Esophagus muscularis mucosa (tissue), 4 donors: ENCODE results near the gene ASIC1.

Source experiments
- EP300 ChIP-seq: sonication (generic); formaldehyde crosslinking; IDR thresholded peaks from one replicate; pipeline ENCODE4 v1.6.1; 2017; ENCODE audit warnings: antibody characterized with exemption
- POLR2A ChIP-seq: fragments of 450-650 bp; IDR thresholded peaks from one replicate; pipeline ENCODE4 v1.6.1; 2017; ENCODE audit warnings: antibody characterized with exemption, moderate library complexity, mild to moderate bottlenecking, low read depth
- POLR2AphosphoS5 ChIP-seq, 2 donors: sonication (generic); formaldehyde crosslinking; IDR thresholded peaks; one replicate each; pipeline ENCODE4 v1.6.1; 2017; ENCODE audit warnings: antibody characterized with exemption in 2 of 2
- TF ChIP-seq, protein P1 (sequence below), 3 experiments: fragments of 200-600 bp in 2 of 3; fragments of 450-650 bp in 1 of 3; sonication (generic) in 2 of 3; IDR thresholded peaks; one replicate each; pipeline ENCODE4 v1.5.1; 2017 to 2019; ENCODE audit warnings: antibody characterized with exemption in 3 of 3, mild to moderate bottlenecking in 2 of 3, moderate library complexity in 1 of 3

GRCh38 chr12:50019524-50019923, 37.9 kb upstream of the ASIC1 start:
- TF ChIP-seq POLR2AphosphoS5 (IDR thresholded peaks at IDR 0.05) (no peak), POLR2A (no peak), EP300 (no peak)
- TF ChIP-seq, protein P1, sequence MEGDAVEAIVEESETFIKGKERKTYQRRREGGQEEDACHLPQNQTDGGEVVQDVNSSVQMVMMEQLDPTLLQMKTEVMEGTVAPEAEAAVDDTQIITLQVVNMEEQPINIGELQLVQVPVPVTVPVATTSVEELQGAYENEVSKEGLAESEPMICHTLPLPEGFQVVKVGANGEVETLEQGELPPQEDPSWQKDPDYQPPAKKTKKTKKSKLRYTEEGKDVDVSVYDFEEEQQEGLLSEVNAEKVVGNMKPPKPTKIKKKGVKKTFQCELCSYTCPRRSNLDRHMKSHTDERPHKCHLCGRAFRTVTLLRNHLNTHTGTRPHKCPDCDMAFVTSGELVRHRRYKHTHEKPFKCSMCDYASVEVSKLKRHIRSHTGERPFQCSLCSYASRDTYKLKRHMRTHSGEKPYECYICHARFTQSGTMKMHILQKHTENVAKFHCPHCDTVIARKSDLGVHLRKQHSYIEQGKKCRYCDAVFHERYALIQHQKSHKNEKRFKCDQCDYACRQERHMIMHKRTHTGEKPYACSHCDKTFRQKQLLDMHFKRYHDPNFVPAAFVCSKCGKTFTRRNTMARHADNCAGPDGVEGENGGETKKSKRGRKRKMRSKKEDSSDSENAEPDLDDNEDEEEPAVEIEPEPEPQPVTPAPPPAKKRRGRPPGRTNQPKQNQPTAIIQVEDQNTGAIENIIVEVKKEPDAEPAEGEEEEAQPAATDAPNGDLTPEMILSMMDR (IDR thresholded peaks at IDR 0.05) = no peak
